Measurements from ENCODE around the gene FRK. TPM values are rescaled to one million over a fixed set of nuclear protein-coding genes. Genes with fewer than 3 reads are reported as not detected.

The FRK gene
- total RNA-seq, 2 experiments from 2014 or later: not detected

GRCh38 chr6:115908906-115909559 is 151.7 kb downstream of the FRK start:
- H3K36me3 Mint-ChIP-seq (ENCODE audit: low read depth): no peaks in the 10 kb centered on the region
- DNase-seq: no peak
- peaks cover 3% of the 10 kb centered on the region for H3K27me3 Mint-ChIP-seq (ENCODE audit: low read depth)
- CTCF ChIA-PET: interaction anchor here (0.7 kb wide), 1 partner anchor 13 kb away, joined by 3 read pairs; no protein-coding TSS in a partner anchor
- H3K4me3 Mint-ChIP-seq: no peak overlapping the region
- intact Hi-C loops (cut with micrococcal nuclease): no loop called here
- no peaks in the 10 kb centered on the region for H3K4me1 Mint-ChIP-seq (ENCODE audit: low read depth)
- H3K27ac Mint-ChIP-seq: no peak overlapping the region
- H3K9me3 Mint-ChIP-seq: no peaks in the 10 kb centered on the region

- no peaks in the 10 kb centered on the region for H3K9me3 Mint-ChIP-seq
- no peak for DNase-seq
- no peak overlapping the region for H3K27ac Mint-ChIP-seq
- H3K4me1 Mint-ChIP-seq (ENCODE audit: low read depth): no peaks in the 10 kb centered on the region
- no peaks in the 10 kb centered on the region for H3K36me3 Mint-ChIP-seq (ENCODE audit: low read depth)
- peaks cover 4% of the 10 kb centered on the region for H3K27me3 Mint-ChIP-seq (ENCODE audit: low read depth)
- no peak overlapping the region for H3K4me3 Mint-ChIP-seq
- intact Hi-C loops (cut with micrococcal nuclease): no loop called here
- CTCF ChIA-PET: interaction anchor here (0.7 kb wide), 1 partner anchor 50 kb away, joined by 3 read pairs; no protein-coding TSS in a partner anchor
These were observed 155.2 kb downstream of the FRK start for GRCh38 chr6:115905471-115905870.

GRCh38 chr6:115902436-115902835 is 158.3 kb downstream of the FRK start:
- no peak for DNase-seq
- intact Hi-C loops (cut with micrococcal nuclease): no loop called here
- no peaks in the 10 kb centered on the region for H3K4me1 Mint-ChIP-seq (ENCODE audit: low read depth)
- H3K36me3 Mint-ChIP-seq (ENCODE audit: low read depth): no peaks in the 10 kb centered on the region
- H3K9me3 Mint-ChIP-seq: no peaks in the 10 kb centered on the region
- no peak overlapping the region for H3K4me3 Mint-ChIP-seq
- H3K27me3 Mint-ChIP-seq (ENCODE audit: low read depth): peaks cover 7% of the 10 kb centered on the region
- no peak overlapping the region for H3K27ac Mint-ChIP-seq
- CTCF ChIA-PET: no interaction called here

GRCh38 chr6:115901896-115902295 is 158.8 kb downstream of the FRK start:
- no peak for DNase-seq
- Mint-ChIP-seq H3K36me3 (ENCODE audit: low read depth) (no peaks in the 10 kb centered on the region), H3K27ac (no peak overlapping the region), H3K4me3 (no peak overlapping the region), H3K27me3 (ENCODE audit: low read depth) (peaks cover 7% of the 10 kb centered on the region), H3K9me3 (no peaks in the 10 kb centered on the region), H3K4me1 (ENCODE audit: low read depth) (no peaks in the 10 kb centered on the region)
- intact Hi-C loops (cut with micrococcal nuclease): no loop called here
- CTCF ChIA-PET: no interaction called here

- intact Hi-C loops (cut with micrococcal nuclease): loop anchor here (10.0 kb wide), 1 partner anchor 205 kb away; the partner anchor contains the start of gene NT5DC1
- Mint-ChIP-seq H3K27ac (no peak overlapping the region), H3K36me3 (ENCODE audit: low read depth) (no peaks in the 10 kb centered on the region), H3K9me3 (no peaks in the 10 kb centered on the region), H3K4me1 (ENCODE audit: low read depth) (no peaks in the 10 kb centered on the region), H3K4me3 (no peak overlapping the region), H3K27me3 (ENCODE audit: low read depth) (peaks cover 7% of the 10 kb centered on the region)
- CTCF ChIA-PET: interaction anchor here (0.6 to 0.7 kb wide), 2 partner anchors 43 to 431 kb away, joined by 3 read pairs; no protein-coding TSS in a partner anchor
- no peak for DNase-seq
These were observed 160.9 kb downstream of the FRK start for GRCh38 chr6:115899730-115900282.

- H3K27ac Mint-ChIP-seq: no peak overlapping the region
- no peak overlapping the region for H3K4me3 Mint-ChIP-seq
- H3K27me3 Mint-ChIP-seq (ENCODE audit: low read depth): peaks cover 9% of the 10 kb centered on the region
- no peak for DNase-seq
- no peaks in the 10 kb centered on the region for H3K4me1 Mint-ChIP-seq (ENCODE audit: low read depth)
- H3K9me3 Mint-ChIP-seq: no peaks in the 10 kb centered on the region
- intact Hi-C loops (cut with micrococcal nuclease): loop anchor here (10.0 kb wide), 1 partner anchor 207 kb away; the partner anchor contains the start of gene NT5DC1
- no peaks in the 10 kb centered on the region for H3K36me3 Mint-ChIP-seq (ENCODE audit: low read depth)
- CTCF ChIA-PET: interaction anchor here (0.7 kb wide), 1 partner anchor 186 kb away, joined by 3 read pairs; no protein-coding TSS in a partner anchor
These were observed 162.4 kb downstream of the FRK start for GRCh38 chr6:115898246-115898645.

GRCh38 chr6:115896538-115897129 is 164.1 kb downstream of the FRK start:
- DNase-seq: no peak
- no peak overlapping the region for H3K27ac Mint-ChIP-seq
- intact Hi-C loops (cut with micrococcal nuclease): loop anchor here (2.0 to 10.0 kb wide), 2 partner anchors 208 to 1800 kb away; partner anchors contain the start of gene NT5DC1
- H3K4me1 Mint-ChIP-seq (ENCODE audit: low read depth): no peaks in the 10 kb centered on the region
- CTCF ChIA-PET: interaction anchor here (0.7 to 1.1 kb wide), 2 partner anchors 12 to 129 kb away, joined by 3 read pairs; no protein-coding TSS in a partner anchor
- H3K9me3 Mint-ChIP-seq: no peaks in the 10 kb centered on the region
- peaks cover 9% of the 10 kb centered on the region for H3K27me3 Mint-ChIP-seq (ENCODE audit: low read depth)
- H3K36me3 Mint-ChIP-seq (ENCODE audit: low read depth): no peaks in the 10 kb centered on the region
- H3K4me3 Mint-ChIP-seq: no peak overlapping the region

- Mint-ChIP-seq H3K27me3 (ENCODE audit: low read depth) (peaks cover 4% of the 10 kb centered on the region), H3K4me1 (ENCODE audit: low read depth) (peaks cover 5% of the 10 kb centered on the region), H3K4me3 (no peak overlapping the region), H3K27ac (no peak overlapping the region), H3K36me3 (ENCODE audit: low read depth) (no peaks in the 10 kb centered on the region), H3K9me3 (no peaks in the 10 kb centered on the region)
- CTCF ChIA-PET: no interaction called here
- DNase-seq: no peak
- intact Hi-C loops (cut with micrococcal nuclease): loop anchor here (10.0 kb wide), 1 partner anchor 210 kb away; the partner anchor contains the start of gene NT5DC1
These were observed 166.2 kb downstream of the FRK start for GRCh38 chr6:115894426-115894992.

- no peak overlapping the region for H3K4me3 Mint-ChIP-seq
- CTCF ChIA-PET: no interaction called here
- no peaks in the 10 kb centered on the region for H3K36me3 Mint-ChIP-seq (ENCODE audit: low read depth)
- intact Hi-C loops (cut with micrococcal nuclease): loop anchor here (1.0 to 10.0 kb wide), 2 partner anchors 120 to 213 kb away; partner anchors contain the start of gene NT5DC1
- H3K9me3 Mint-ChIP-seq: no peaks in the 10 kb centered on the region
- H3K4me1 Mint-ChIP-seq (ENCODE audit: low read depth): peaks cover 5% of the 10 kb centered on the region
- no peak for DNase-seq
- peaks cover 4% of the 10 kb centered on the region for H3K27me3 Mint-ChIP-seq (ENCODE audit: low read depth)
- H3K27ac Mint-ChIP-seq: no peak overlapping the region
These were observed 168.9 kb downstream of the FRK start for GRCh38 chr6:115891750-115892149.

GRCh38 chr6:115891111-115891669 is 169.5 kb downstream of the FRK start:
- no peaks in the 10 kb centered on the region for H3K36me3 Mint-ChIP-seq (ENCODE audit: low read depth)
- peaks cover 4% of the 10 kb centered on the region for H3K27me3 Mint-ChIP-seq (ENCODE audit: low read depth)
- no peak overlapping the region for H3K4me3 Mint-ChIP-seq
- DNase-seq: peak; percentile 17
- no peaks in the 10 kb centered on the region for H3K9me3 Mint-ChIP-seq
- H3K27ac Mint-ChIP-seq: peak overlapping the region; percentile 9
- H3K4me1 Mint-ChIP-seq (ENCODE audit: low read depth): peaks cover 5% of the 10 kb centered on the region
- intact Hi-C loops (cut with micrococcal nuclease): loop anchor here (1.0 to 10.0 kb wide), 2 partner anchors 120 to 214 kb away; partner anchors contain the start of gene NT5DC1
- CTCF ChIA-PET: no interaction called here

- intact Hi-C loops (cut with micrococcal nuclease): loop anchor here (10.0 kb wide), 1 partner anchor 215 kb away; the partner anchor contains the start of gene NT5DC1
- no peaks in the 10 kb centered on the region for H3K36me3 Mint-ChIP-seq (ENCODE audit: low read depth)
These were observed 170.5 kb downstream of the FRK start for GRCh38 chr6:115890238-115890637.

More at GRCh38 chr6:115890238-115890637, 170.5 kb downstream of the FRK start:
- H3K27ac Mint-ChIP-seq: no peak overlapping the region
- peaks cover 4% of the 10 kb centered on the region for H3K27me3 Mint-ChIP-seq (ENCODE audit: low read depth)
- CTCF ChIA-PET: no interaction called here
- DNase-seq: no peak
- H3K9me3 Mint-ChIP-seq: no peaks in the 10 kb centered on the region
- no peak overlapping the region for H3K4me3 Mint-ChIP-seq
- H3K4me1 Mint-ChIP-seq (ENCODE audit: low read depth): peaks cover 5% of the 10 kb centered on the region
